GM19043 (cell line): ENCODE results near the gene NDUFC1.

Experiments used
- ATAC-seq: cut with Tn5 transposase; IDR thresholded peaks from one replicate; pipeline ENCODE4 v1.9.1; 2021; ENCODE audit warnings: low read depth; ENCODE audit not compliant: unreplicated experiment

The NDUFC1 gene

DNA sequence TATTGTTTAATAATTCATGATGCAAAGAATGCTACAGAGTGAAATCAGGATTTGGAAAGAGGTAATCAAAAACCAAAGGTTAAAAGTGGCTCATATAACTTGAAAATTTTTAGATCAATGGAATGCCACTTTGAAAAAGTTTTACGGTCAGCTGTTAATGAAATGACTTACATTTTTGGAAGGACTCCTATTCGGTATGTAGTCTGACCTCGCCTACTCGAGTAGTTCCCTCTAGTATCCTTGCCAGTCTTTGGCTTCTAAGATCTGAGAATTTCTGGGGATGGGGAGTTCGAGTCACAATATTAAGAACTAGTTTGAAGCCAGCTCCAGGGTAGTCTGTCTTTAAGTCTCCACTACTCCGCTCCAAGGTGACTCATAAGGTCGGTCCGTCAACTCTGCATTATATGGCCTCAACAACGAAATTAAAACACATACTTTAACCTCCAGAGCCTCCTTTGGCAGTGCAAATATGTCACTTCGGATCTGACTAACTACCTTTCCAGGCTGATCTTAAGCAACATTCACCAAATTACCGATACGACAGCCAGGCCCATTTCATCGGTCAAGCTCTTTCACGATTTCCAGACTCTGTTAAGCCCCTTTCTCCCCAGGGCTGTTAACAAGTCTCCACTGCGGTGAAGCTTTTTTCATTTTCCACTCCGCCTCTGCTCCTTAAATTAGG lies 1.7 kb downstream of the NDUFC1 start:
- ATAC-seq: peak; percentile 2

DNA sequence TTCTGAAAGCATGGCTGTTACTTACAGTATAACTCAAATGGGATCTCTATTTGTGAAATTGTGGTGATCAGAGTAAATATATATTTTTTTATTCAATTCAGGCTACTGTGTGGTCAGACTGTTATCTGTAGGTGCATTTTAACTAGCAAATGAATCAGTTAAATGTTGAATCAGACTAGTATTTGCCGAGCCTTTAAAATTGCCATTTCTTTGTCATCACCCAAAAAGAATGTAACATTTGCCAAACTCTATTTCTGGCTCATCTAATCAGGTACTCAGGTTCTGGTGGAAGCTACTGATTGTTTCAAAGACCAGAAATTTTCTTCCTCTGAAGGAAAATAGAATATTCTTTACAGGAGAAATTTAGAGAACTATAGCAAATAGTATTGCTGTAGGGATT lies 2.7 kb downstream of the NDUFC1 start:
- no peak for ATAC-seq

DNA sequence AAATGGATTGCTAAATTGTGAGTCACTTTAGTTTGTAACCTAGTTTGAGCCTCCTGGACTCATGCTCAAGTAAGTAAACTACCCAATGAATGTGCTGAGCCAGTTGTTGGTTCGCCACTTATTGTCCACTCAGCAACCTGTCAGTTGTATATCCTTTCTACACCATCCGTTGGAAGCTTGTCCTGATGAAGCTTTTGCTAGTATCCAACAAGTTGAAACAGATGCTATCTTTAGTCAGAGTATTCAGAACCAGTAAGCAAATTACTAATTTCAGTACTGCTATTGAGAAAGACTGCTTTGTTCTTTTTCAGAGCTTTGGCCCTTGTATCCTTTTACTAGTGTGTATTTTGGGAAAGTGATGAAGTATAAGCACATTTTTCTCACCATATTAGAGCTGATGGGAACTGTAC lies 5.3 kb downstream of the NDUFC1 start:
- no peak for ATAC-seq

DNA sequence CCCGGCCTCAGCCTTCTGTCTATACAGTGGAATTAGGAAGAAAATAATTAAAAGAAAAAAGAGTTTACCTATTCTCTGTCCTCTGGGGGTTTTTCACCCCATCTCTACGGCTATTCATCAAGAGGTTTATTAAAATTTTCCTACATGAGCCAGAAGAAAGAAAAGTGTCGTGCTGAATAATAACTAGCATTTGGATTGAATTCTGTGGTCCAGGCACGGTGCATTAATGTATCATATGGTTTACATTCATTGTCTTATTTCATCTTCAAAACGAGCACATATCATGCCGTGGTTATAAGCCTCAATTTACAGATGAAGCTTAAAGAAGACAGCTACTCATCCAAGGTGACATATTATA lies 6.4 kb downstream of the NDUFC1 start:
- ATAC-seq: no peak

DNA sequence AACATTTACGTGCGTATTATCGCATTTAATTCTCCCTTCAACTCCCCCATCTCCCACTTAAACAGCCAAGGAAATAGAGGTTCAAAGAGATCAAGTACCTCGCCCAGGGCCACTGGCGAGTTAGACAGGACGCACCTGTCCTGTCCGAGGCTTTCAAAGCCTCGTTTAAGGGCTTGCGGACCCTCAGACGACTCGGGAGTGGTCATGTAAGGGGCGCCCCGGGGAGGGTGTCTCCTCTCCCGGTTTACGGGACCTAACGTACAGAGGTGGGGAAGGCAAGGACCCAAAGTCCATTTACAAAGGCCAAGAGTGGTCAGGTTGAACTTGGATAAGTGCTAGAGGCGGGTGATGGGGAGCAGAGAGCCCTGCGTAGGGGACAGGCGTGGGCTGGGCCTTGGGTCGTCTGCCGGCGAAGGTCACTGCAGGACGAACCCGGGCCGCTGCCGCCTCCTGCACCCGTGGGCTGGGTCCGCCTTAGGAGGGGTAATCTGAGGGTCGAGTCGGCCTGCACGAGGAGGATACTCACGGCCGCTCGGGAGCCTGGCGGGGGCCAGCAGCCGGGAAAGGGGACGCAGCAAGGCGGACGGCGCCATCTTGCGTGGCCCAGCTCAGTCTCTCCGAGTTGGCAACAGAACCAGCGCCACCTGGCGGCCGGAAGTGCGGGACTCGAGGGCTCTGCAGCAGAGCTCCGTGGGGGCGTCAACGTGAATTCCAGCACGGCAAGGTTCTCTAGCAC lies 6.9 kb downstream of the NDUFC1 start:
- peak; percentile 87 for ATAC-seq

DNA sequence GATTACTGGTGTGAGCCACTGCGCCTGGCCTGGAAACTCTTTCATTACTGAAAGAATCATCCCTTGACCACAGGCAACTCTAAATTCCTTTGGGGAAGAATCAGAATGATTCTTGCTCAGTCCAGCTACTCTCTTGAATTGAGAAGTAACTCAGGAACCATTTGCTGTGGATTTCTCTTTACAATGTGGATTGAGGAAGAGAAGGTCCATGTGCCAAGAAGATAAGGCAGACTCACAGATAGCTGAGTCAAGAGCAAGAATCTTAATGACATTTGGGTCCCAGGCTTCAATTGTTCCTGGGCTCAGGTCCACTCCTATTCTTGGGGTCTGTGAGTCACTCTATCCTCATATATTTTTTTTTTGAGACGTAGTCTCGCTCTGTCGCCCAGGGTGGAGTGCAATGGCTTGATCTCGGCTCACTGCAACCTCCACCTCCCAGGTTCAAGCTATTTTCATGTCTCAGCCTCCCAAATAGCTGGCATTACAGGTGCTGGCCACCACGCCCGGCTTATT lies 16.0 kb downstream of the NDUFC1 start:
- no peak for ATAC-seq

DNA sequence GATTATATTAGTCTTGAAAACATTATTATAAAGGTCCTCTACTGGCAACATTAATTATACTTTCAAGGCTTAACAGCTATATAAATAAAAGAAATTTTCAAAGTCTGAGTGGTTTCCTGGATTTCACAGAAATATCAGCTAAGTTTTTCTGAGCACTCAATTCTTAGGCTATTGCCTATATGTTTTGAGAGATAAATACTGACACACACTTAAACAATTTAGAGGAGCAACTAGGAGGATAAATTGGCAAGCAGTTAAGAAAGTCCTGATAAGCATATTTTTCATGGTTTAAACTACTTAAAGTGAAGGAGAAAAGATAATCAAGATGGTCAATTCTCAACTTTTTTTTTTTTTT lies 19.6 kb downstream of the NDUFC1 start:
- ATAC-seq: no peak

DNA sequence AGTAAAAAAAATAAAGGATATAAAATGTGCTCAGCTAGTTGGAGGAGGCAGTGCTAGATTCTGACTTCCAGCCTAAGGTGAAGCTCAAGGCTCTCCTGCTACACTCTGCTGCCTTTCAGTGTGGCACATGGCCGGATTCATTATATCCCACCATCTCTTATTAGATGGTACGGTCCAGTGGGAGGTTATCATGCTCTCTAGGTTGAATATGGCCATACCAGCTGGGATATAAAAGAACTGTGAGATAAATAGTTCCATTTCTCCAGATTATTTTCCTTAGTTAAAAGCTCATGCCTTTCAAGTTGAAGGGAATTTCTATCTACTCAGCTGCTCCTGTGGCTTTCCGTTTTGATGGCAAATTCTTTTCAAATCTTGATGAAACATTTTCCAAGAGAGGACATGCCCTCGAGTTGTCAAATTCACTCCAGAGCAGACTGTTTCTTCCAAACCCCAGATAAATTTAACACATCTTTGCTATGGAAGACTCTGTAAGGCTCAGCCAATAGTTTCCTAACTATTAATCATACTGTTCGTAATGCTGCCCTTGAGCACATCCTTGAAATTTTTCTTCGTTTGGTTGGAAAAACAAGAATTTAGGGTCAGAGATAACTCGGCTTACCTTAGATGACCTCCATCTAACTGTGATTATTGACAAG lies 20.1 kb downstream of the NDUFC1 start:
- ATAC-seq: no peak

DNA sequence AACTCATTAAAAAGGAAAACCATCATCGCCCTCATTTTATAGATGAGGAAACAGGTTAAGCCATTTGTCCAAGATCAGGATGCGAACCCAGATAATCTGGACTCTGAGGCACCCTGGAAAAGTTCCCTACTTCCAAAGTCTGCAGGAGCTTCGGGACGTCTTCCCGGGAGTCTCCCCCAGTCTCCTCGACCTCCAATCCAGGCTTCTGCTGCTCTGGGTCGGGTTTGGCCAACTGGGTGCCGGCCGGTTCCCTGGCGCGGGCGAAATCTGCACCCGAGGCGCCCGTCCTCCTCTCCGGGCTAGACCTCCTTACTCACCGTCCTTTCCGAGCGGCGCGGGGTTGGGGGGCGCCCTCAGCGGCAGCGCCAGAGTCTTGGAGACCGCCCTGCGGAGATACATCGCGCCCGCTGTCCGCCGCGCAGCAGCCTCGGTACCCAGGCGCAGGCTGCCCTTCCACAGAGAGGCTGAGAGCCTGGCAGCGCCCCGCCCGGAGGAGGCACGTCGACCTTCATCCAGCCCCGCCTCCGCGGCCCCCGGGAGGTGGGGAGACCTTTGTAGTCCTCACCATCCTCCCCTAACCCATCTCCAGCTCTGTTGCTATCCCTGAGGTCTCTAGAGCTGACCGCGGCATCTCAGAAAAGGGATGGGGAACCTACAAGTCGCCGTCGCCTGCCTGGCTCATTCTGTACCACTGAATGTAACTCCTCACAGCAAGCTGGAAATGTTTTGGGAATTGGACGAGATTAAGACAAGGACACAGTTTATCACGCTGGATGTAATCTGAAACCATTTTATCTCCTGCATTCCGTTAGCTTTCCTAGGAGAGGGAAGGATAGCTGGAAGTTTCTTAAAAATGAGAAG lies 22.3 kb downstream of the NDUFC1 start, which contains the start of gene MGARP:
MGARP (minus strand) TSS at position 466 of the 861 bp plus-strand sequence; CDS start at position 399, 67 bp downstream.
- ATAC-seq: no peak

DNA sequence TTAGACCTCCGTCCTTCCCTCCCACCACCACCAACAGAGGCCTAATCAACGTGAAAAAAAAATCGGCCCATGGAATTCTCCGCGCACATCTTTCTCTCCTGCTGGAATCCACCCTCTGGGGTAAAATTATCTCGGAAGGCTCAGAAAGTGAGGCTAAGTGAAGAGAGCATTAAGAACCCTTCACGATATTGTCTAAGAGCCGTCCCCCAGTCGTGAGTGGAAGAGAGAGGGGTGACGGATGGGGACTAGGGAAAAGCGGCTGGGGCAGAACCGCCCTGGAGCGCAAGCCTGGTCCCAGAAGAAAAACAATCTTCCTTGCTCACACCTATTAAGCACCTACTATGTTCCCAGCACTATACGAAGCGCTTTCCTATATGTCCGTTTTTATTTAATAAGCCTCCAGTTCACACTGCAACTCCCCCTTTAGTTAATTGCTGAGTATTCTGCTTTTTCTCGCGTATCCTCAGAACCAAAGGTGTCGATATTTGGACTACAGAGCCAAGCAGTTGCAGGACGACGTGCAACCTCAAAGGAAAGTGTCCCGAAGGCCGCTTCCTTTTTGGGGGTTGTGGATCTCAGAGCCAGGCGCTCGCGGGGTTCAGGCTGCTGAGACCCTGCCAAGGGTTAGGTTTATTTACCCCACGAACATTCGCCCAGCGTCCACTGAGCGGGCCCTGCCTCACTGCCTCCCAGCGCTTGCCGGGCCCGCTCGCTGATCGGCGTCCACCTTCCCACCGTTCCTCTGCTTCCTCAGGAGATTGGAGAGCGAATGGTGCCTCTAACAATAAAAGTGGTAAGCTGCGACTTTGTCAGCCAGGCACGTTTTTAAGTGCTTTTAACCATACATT lies 23.1 kb downstream of the NDUFC1 start:
- ATAC-seq: no peak

DNA sequence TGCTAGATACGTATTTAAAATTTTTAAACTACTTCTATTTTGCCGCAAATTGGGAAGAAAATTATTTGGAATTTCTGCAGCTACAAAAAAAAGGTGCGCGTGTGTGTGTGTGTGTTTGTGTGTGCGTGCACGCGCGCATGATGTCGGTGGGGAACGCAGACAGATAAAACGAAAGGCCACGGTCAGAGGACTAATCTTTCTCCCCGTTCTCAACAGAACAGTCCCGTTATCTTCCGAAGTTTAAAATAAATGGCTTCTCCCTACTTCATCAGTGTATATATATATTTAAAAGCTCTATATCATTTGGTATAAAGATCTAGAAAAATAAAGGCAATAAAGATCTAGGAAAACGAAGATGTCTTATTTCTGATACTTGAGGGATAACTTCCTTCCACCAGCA lies 23.8 kb downstream of the NDUFC1 start:
- no peak for ATAC-seq

DNA sequence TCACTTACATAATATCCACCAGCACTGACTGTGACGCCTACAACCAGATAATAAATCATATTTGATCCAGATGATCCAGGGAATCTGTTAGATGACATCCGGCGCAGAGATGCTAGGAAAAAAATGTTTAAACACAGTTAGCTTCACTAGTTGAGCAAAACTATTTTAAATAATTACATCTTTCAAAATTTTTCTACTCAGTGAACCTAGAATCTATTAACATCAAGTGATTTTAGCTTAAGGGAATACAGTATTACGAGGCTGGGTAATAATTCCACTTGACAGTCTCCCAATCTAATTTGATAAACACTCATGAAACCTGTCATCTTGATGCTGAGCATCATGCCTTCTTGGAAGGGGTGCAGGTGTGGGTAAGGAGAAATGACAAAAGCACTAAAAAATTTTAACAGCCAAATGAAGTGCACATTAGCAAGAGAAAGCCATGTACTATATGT lies 27.0 kb downstream of the NDUFC1 start:
- no peak for ATAC-seq

DNA sequence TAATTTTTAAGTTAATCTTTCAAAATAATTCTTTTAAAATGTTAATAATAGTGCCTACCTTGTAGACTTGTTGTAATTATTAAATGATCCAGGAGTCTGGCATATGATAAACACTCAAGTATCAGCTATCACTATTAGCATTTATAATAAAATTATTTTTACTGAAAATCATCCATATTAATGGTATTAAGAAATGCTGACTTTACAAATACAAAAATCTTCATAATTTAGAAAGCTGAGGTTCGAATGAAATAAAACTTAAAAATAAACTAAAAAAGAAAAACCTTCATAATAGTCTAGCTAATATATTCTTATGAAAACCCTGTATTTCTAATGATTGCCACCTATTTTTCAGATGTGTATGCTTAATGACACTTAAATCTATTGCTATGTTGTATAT lies 27.5 kb downstream of the NDUFC1 start:
- no peak for ATAC-seq

DNA sequence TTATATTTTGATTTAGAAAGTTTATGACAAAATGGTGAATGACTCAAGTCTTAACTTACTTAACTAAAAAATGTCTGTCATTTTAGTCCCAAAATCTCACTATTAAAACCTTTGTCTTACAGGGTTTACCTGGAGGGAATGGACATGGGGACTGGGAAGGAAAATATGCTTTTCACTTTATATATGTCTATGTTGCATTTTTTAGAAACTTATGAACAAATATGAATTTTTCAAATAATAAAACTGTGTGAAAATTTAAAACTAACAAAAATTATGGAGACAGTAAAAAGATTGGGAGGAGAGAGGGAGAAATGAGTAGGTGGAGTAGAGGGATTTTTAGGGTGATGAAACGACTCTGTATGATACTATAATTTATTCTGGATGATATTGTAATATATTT lies 28.4 kb downstream of the NDUFC1 start:
- no peak for ATAC-seq

DNA sequence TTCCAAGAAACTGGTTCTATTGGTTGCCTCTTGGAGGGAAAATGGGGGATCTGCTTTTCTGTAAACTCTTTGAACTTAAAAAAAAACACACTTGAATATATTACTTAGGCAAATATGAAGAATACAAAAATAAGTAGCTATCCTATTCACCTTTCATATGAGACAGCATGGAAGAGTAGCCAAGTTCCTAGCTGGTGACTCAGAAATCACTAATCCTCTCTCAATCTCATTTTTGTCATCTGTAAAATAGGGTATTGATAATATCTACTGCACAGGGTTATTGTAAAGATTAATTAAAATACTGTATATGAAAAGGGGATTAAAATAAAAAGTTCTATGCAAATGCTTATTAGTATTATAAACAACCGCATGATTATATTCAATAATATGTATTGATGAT lies 35.0 kb downstream of the NDUFC1 start:
- no peak for ATAC-seq

DNA sequence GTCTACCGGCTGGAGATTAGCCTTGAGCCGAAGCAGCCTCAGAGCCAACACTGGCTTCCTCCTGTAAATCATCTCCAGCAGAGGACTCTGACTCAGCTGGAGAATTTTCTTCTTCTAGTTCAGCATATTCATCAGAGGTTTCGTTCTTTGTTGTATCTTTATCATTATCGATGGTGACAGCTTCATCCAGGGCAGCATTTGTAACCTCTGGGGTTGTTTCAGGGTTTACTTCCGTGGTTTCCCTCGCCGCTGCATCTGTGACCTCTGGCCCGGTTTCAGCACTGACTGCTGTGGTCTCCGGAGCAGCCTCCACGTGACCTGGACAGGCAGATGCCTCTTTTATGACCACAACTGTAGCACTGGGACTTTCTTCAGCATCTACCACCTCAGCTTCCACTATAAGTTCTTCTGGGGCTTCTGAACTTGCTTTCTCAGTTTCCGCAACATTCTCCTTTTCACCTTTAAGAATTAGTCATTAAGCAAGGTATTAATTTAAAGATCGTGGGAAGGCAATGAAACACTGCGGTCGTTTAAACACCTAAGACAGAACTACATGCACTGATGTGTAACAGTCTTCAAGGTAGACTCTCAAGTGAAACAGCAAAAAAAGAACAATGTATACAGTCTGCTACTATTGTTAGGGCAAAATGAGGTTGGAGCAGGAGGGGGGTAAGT lies 35.6 kb downstream of the NDUFC1 start:
- ATAC-seq: peak; percentile 94

DNA sequence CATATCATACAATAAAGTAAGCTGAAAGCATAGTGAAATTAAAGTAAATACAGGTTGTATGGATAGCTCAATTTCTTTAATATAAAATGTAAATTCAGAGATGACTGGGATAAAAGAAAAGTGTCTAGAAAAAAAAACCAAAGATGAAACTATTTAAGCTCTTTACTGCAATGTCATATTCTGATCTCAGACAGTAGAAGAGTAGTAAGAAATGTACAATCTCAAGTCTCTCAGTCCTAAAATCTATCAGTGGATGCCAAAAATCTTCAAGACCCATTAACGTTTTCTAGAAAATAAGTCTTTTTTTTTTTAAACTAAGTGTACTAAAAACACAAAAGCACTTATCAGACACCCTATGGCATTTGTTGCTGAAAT lies 36.1 kb downstream of the NDUFC1 start:
- ATAC-seq: no peak

DNA sequence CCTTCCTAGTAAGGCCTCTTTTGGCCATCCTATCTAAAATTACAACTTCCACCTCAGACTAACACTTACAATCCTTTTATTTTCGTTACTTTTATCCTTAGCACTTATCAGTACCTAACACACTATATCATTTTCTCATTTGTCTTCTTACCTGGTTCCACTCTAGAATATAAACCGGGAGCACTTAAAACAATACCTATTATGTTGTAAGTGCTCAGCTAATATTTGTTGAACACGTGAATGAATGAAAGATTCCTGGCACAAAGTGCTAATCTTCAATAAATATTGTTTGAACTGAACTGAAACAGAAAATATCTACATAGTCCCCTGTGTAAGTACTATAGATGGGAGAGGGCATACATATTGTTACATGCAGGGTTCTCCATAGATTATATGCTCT lies 36.6 kb downstream of the NDUFC1 start:
- no peak for ATAC-seq

DNA sequence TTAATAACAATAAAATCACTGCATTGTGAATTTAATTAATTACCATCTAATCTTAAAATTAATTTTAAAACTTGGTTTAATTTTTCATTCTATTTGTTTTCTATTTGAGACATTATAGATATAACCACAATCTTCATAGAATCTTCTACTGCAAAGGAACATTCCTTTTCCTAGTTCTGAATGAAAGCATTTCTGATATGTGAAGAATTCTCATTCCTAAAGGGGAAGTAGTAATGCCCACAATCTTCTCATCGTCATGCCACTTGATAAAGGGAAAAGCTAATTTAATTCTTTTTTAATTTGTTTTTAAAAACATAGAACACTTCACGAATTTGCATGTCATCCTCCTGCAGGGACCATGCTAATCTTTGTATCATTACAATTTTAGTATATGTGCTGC lies 45.9 kb downstream of the NDUFC1 start:
- ATAC-seq: no peak
